ENCODE measurements around the gene CEP250. TPM values are rescaled to one million over a fixed set of nuclear protein-coding genes. Genes with fewer than 3 reads are reported as not detected.

Gene CEP250
- total and polyA plus RNA-seq, 2 of the 4 experiments (the other 2 are of a cell fraction) = 22.7 to 35.1 TPM

DNA sequence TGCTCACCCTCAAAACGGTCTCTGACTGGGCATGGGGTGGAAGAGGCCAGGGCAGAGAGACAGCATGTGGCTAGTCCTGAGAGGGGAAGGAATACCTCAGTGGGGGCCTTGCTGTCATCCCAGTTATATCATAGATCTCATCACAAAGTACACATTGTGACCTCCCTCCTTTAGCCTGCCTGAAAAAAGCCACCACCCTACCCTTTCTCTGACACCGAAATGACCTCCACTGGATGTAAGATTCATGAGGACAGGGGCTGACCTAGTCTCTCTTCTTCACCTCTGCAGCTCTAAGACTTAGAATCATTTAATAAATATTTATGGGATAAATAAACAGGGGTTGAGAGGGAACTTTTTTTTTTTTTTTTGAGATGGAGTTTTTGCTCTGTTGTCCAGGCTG is 74.2 kb downstream of the CEP250 start, which contains the start of gene C20orf173:
Gene C20orf173 (minus strand): TSS at position 101 of the 400 bp plus-strand sequence. CDS start 279 bp downstream, outside the sequence.
- Histone ChIP-seq H2BK120ac (ENCODE audit: low read depth, low read length) (no peak within 1 kb of the TSS), H3K4me1 (ENCODE audit: control insufficient read depth, insufficient read depth, low read length) (no peaks in the 10 kb centered on the region), H4K20me1 (ENCODE audit: insufficient read depth, low read length) (no peaks in the 10 kb centered on the region), H3K4ac (ENCODE audit: low read depth, low read length) (no peak within 1 kb of the TSS), H3K9me1 (ENCODE audit: insufficient read depth, low read length) (no peaks in the 10 kb centered on the region), H3K27me3 (ENCODE audit: control insufficient read depth, insufficient read depth, low read length) (peaks cover 2% of the 10 kb centered on the region), H2BK5ac (ENCODE audit: low read depth, low read length, poor library complexity, severe bottlenecking) (no peak within 1 kb of the TSS), H2AFZ (replicated peaks; ENCODE audit: low read length, poor library complexity) (no peak within 1 kb of the TSS), H3K4me3 (ENCODE audit: insufficient read depth, low read depth, low read length) (no peak within 1 kb of the TSS), H3K9me3 (ENCODE audit: control insufficient read depth, insufficient read depth, low read length) (no peaks in the 10 kb centered on the region), H3K9ac (ENCODE audit: low read depth, low read length) (no peak within 1 kb of the TSS), H2AK5ac (ENCODE audit: low read depth, low read length) (no peak within 1 kb of the TSS), H3K56ac (ENCODE audit: extremely low read depth, insufficient read depth, low read length) (no peak within 1 kb of the TSS), H3K79me1 (ENCODE audit: low read depth in 1 of 2, low read length in 2 of 2) (no peaks in the 10 kb centered on the region), H2BK20ac (ENCODE audit: low read depth, low read length) (no peak within 1 kb of the TSS), H3K27ac (ENCODE audit: insufficient read depth, low read length) (no peak within 1 kb of the TSS), H3K18ac (ENCODE audit: low read depth, low read length) (no peak within 1 kb of the TSS), H4K91ac (ENCODE audit: insufficient read depth, low read depth, low read length) (no peak within 1 kb of the TSS), H3K4me2 (ENCODE audit: low read depth, low read length) (no peak within 1 kb of the TSS), H3K14ac (replicated peaks; ENCODE audit: low read depth, low read length) (no peak within 1 kb of the TSS), H2AK9ac (replicated peaks; ENCODE audit: low read depth, low read length, poor library complexity) (no peak within 1 kb of the TSS), H3K23ac (ENCODE audit: low read depth, low read length) (no peak within 1 kb of the TSS), H4K8ac (ENCODE audit: low read depth in 2 of 2, low read length in 2 of 2) (no peak within 1 kb of the TSS), H3K36me3 (ENCODE audit: control insufficient read depth, insufficient read depth, low read length) (no peaks in the 10 kb centered on the region), H2BK15ac (ENCODE audit: low read depth, low read length) (no peak within 1 kb of the TSS), H4K5ac (ENCODE audit: low read depth, low read length) (no peak within 1 kb of the TSS)
- WGBS, 2 experiments (ENCODE audit: extremely low coverage in 2 of 2, insufficient read length in 1 of 2) = no CpG with 5 or more reads among the region's 2 CpGs
- BruUV-seq (replicated peaks) = no TSS peak
- TF ChIP-seq, protein P1, sequence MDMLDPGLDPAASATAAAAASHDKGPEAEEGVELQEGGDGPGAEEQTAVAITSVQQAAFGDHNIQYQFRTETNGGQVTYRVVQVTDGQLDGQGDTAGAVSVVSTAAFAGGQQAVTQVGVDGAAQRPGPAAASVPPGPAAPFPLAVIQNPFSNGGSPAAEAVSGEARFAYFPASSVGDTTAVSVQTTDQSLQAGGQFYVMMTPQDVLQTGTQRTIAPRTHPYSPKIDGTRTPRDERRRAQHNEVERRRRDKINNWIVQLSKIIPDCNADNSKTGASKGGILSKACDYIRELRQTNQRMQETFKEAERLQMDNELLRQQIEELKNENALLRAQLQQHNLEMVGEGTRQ (IDR thresholded peaks at IDR 0.05; ENCODE audit: low read depth, low read length) = no peak
- TF ChIP-seq MXI1 (IDR thresholded peaks at IDR 0.05; ENCODE audit: borderline replicate concordance, low read depth, low read length) (no peak), CEBPB (IDR thresholded peaks at IDR 0.05; ENCODE audit: low read depth, low read length) (no peak), CHD1 (IDR thresholded peaks at IDR 0.05; ENCODE audit: low read depth, low read length) (no peak), MAZ (IDR thresholded peaks at IDR 0.05; ENCODE audit: borderline replicate concordance, low read depth, low read length) (no peak), RAD21 (IDR thresholded peaks at IDR 0.05; ENCODE audit: low read length) (no peak), FOS (IDR thresholded peaks at IDR 0.05; ENCODE audit: low read depth, low read length) (no peak), NFE2L2 (IDR thresholded peaks at IDR 0.05; ENCODE audit: low read depth, low read length) (no peak), RFX5 (IDR thresholded peaks at IDR 0.05; ENCODE audit: low read depth, low read length) (no peak)
- TF ChIP-seq, protein P2, sequence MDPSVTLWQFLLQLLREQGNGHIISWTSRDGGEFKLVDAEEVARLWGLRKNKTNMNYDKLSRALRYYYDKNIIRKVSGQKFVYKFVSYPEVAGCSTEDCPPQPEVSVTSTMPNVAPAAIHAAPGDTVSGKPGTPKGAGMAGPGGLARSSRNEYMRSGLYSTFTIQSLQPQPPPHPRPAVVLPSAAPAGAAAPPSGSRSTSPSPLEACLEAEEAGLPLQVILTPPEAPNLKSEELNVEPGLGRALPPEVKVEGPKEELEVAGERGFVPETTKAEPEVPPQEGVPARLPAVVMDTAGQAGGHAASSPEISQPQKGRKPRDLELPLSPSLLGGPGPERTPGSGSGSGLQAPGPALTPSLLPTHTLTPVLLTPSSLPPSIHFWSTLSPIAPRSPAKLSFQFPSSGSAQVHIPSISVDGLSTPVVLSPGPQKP (IDR thresholded peaks at IDR 0.05; ENCODE audit: borderline replicate concordance, low read depth, low read length) = no peak
- ChIA-PET POLR2A (ENCODE audit: unreplicated experiment) (no interaction called here), CTCF (interaction anchor here (0.6 kb wide), 1 partner anchor 96 kb away, joined by 3 read pairs; no protein-coding TSS in a partner anchor)
- ATAC-seq (ENCODE audit: low read depth) (no peak), DNase-seq (no peak)
- in situ Hi-C loops (cut with MboI; ENCODE audit: low sequenced_read_pairs) (no loop called here), dilution Hi-C loops (cut with HindIII; ENCODE audit: low sequenced_read_pairs, unreplicated experiment) (no loop called here), intact Hi-C loops (cut with micrococcal nuclease) (no loop called here)
